GM23248 (cell line): ENCODE measurements around the gene SEPTIN1. TPM values are rescaled to one million over a fixed set of nuclear protein-coding genes. Genes with fewer than 3 reads are reported as not detected.
A peak's percentile ranks its signal among the peaks of the same experiment; 100 is the strongest.

Experiments
- DNase-seq: peaks from one replicate; pipeline ENCODE4 v3.0.0-alpha.2; 2015
- H2AFZ ChIP-seq: fragments of 200-600 bp; sonication (generic); 2 replicates; pipeline ENCODE4 v1.6.1; 2016; ENCODE audit warnings: antibody characterized with exemption
- H3F3A ChIP-seq: fragments of 200-600 bp; sonication (generic); 2 replicates; pipeline ENCODE4 v1.6.1; 2016; ENCODE audit warnings: mild to moderate bottlenecking, antibody characterized with exemption, mixed run types; ENCODE audit not compliant: insufficient read depth
- H3K27ac ChIP-seq: fragments of 200-600 bp; sonication (generic); 2 replicates; pipeline ENCODE4 v1.5.1; 2016; ENCODE audit warnings: mild to moderate bottlenecking
- H3K27me3 ChIP-seq: fragments of 200-600 bp; sonication (generic); replicated peaks from 2 replicates; pipeline ENCODE4 v1.6.1; 2016; ENCODE audit warnings: mild to moderate bottlenecking; ENCODE audit not compliant: insufficient read depth
- H3K36me3 ChIP-seq: fragments of 200-600 bp; sonication (generic); 2 replicates; pipeline ENCODE4 v1.6.1; 2016; ENCODE audit warnings: low read depth, mild to moderate bottlenecking
- H3K4me1 ChIP-seq: fragments of 200-600 bp; sonication (generic); 2 replicates; pipeline ENCODE4 v1.6.1; 2016; ENCODE audit warnings: mild to moderate bottlenecking; ENCODE audit not compliant: insufficient read depth
- H3K4me2 ChIP-seq: fragments of 200-600 bp; sonication (generic); one replicate; pipeline ENCODE4 v1.6.1; 2016; ENCODE audit warnings: mild to moderate bottlenecking; ENCODE audit not compliant: unreplicated experiment
- H3K4me3 ChIP-seq: fragments of 200-600 bp; sonication (generic); 2 replicates; pipeline ENCODE4 v1.5.1; 2016; ENCODE audit warnings: mild to moderate bottlenecking
- H3K79me2 ChIP-seq: fragments of 200-600 bp; sonication (generic); 2 replicates; pipeline ENCODE4 v1.6.1; 2016; ENCODE audit warnings: mild to moderate bottlenecking; ENCODE audit not compliant: insufficient read depth
- H3K9ac ChIP-seq: fragments of 200-600 bp; sonication (generic); 2 replicates; pipeline ENCODE4 v1.6.1; 2016; ENCODE audit warnings: mild to moderate bottlenecking
- H3K9me2 ChIP-seq: fragments of 200-600 bp; sonication (generic); 2 replicates; pipeline ENCODE4 v1.6.1; 2016; ENCODE audit warnings: mixed run types, mild to moderate bottlenecking, moderate library complexity; ENCODE audit not compliant: insufficient read depth
- H3K9me3 ChIP-seq: fragments of 200-600 bp; sonication (generic); one replicate; pipeline ENCODE4 v1.6.1; 2017; ENCODE audit warnings: low read depth
- H4K20me1 ChIP-seq: fragments of 200-600 bp; sonication (generic); 2 replicates; pipeline ENCODE4 v1.6.0; 2016; ENCODE audit not compliant: insufficient read depth
- EZH2 ChIP-seq: fragments of 200-600 bp; sonication (generic); IDR thresholded peaks from 2 replicates; pipeline ENCODE4 v1.6.1; 2018; ENCODE audit warnings: antibody characterized with exemption, mild to moderate bottlenecking; ENCODE audit not compliant: insufficient read depth, poor library complexity, severe bottlenecking
- EZH2phosphoT487 ChIP-seq: fragments of 200-600 bp; sonication (generic); IDR thresholded peaks from 2 replicates; pipeline ENCODE4 v1.6.1; 2018; ENCODE audit warnings: antibody characterized with exemption, moderate library complexity, mild to moderate bottlenecking, low read depth; ENCODE audit not compliant: insufficient read depth
- WGBS, 2 experiments: methylation state at CpG; one replicate each; pipeline ENCODE4 v1.1.6; 2015 to 2017; ENCODE audit warnings: low lambda C conversion rate in 2 of 2, low coverage in 1 of 2; ENCODE audit errors: missing lambda C conversion rate in 2 of 2; 5-methylcytosine and 5-hydroxymethylcytosine counted together
- in situ Hi-C: fragments of 300-500 bp; cut with MboI; formaldehyde crosslinking; loops from 2 replicates; pipeline ENCODE4 v1.15.0; 2020
- polyA plus RNA-seq: library from polyadenylated mRNA; unstranded; fragments of >200 nt; fragmentation: Nextera tagmentation; extraction: Ambion mirVana; gene quantifications from 2 replicates; pipeline ENCODE4 v1.2.1, GENCODE V29; 2016
- total RNA-seq: library from RNA; depleted of rRNA; stranded (reverse); fragments of >200 nt; shearing (Covaris generic); gene quantifications from 2 replicates; pipeline ENCODE4 v1.2.3, GENCODE V29; 2014

SEPTIN1 gene
- total and polyA plus RNA-seq, 2 experiments from 2014 or later, result 1.9 TPM; not detected in 1

GRCh38 chr16:30374538-30374937, 7.8 kb downstream of the SEPTIN1 start, which contains the start of gene MYL11:
MYL11 (plus strand) TSS chr16:30374802; CDS start chr16:30374858, 56 bp downstream.
- DNase-seq, result no peak
- Histone ChIP-seq H3K9me2 (no peaks in the 10 kb centered on the region), H3K4me2 (no peak within 1 kb of the TSS), H3K9ac (no peak within 1 kb of the TSS), H3K79me2 (peaks cover 4% of the 10 kb centered on the region), H3K27ac (no peak within 1 kb of the TSS), H3F3A (0 out of 2 replicates have a peak, but pooled peaks cover 3% of the 10 kb centered on the region), H2AFZ (no peak within 1 kb of the TSS), H3K4me3 (no peak within 1 kb of the TSS), H3K9me3 (no peaks in the 10 kb centered on the region), H3K36me3 (no peaks in the 10 kb centered on the region), H3K4me1 (peaks cover 8% of the 10 kb centered on the region), H4K20me1 (no peaks in the 10 kb centered on the region), H3K27me3 (no peaks in the 10 kb centered on the region)
- WGBS, 2 experiments, result 78 to 87% methylated on average over 6 of the region's 6 CpGs
- no peak for TF ChIP-seq EZH2phosphoT487
- TF ChIP-seq EZH2, result no peak
- in situ Hi-C loops, result no loop called here

DNA sequence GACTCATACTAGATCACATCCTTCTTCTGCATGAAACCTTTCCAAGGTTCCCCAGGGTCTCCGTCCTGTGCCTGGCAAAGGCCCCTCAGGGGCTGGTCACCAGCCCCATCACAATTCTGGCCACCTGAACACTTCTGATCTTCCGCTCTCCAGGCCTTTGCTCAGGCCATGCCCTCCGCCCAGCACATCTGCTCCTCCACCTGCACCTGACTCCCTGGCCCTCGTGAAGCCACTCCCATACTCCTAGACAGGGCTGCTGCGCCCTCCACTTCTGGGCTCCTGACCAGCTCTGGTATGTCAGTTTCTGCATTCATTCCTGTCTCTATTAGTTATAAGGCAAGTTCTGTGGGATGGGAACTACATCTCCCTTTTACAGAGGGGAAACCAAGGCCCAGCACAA, 9.6 kb downstream of the SEPTIN1 start:
- H3K9me3 ChIP-seq, result no peaks in the 10 kb centered on the region
- DNase-seq, result no peak
- H3K4me3 ChIP-seq, result no peak overlapping the region
- 98% methylated on average over 5 of the region's 5 CpGs for WGBS, 2 experiments
- no peaks in the 10 kb centered on the region for H3K9me2 ChIP-seq
- no peaks in the 10 kb centered on the region; the same call in 1 of the 2 replicates for H4K20me1 ChIP-seq
- H3F3A ChIP-seq, result peaks cover 13% of the 10 kb centered on the region; the same call in 1 of the 2 replicates
- peaks cover 14% of the 10 kb centered on the region for H3K4me1 ChIP-seq
- no peak overlapping the region for H3K27ac ChIP-seq
- in situ Hi-C loops, result no loop called here
- H3K9ac ChIP-seq, result no peak overlapping the region
- H3K36me3 ChIP-seq, result no peaks in the 10 kb centered on the region
- H3K4me2 ChIP-seq, result no peak overlapping the region
- H3K27me3 ChIP-seq, result no peaks in the 10 kb centered on the region
- H2AFZ ChIP-seq, result no peak overlapping the region
- H3K79me2 ChIP-seq, result peaks cover 22% of the 10 kb centered on the region
- TF ChIP-seq EZH2phosphoT487, result no peak
- no peak for TF ChIP-seq EZH2

- H3K9me3 ChIP-seq, result no peaks in the 10 kb centered on the region
- peak overlapping the region; percentile 77 for H2AFZ ChIP-seq
- in situ Hi-C loops, result no loop called here
- no peaks in the 10 kb centered on the region for H3K9me2 ChIP-seq
- DNase-seq, result no peak
- H3F3A ChIP-seq, result peaks cover 11% of the 10 kb centered on the region; the same call in 1 of the 2 replicates
- no peak overlapping the region for H3K27ac ChIP-seq
- no peaks in the 10 kb centered on the region for H3K27me3 ChIP-seq
- H3K4me2 ChIP-seq, result no peak overlapping the region
- TF ChIP-seq EZH2phosphoT487 (no peak), EZH2 (no peak)
- H3K4me3 ChIP-seq, result no peak overlapping the region
- H3K9ac ChIP-seq, result no peak overlapping the region
- no peaks in the 10 kb centered on the region; the same call in 1 of the 2 replicates for H4K20me1 ChIP-seq
- 42 to 69% methylated on average over 3 to 6 of the region's 6 CpGs for WGBS, 2 experiments
- H3K4me1 ChIP-seq, result peaks cover 17% of the 10 kb centered on the region
- H3K36me3 ChIP-seq, result no peaks in the 10 kb centered on the region; the same call in 1 of the 2 replicates
- peaks cover 27% of the 10 kb centered on the region for H3K79me2 ChIP-seq
Measured at GRCh38 chr16:30372038-30372712, 10.2 kb downstream of the SEPTIN1 start.

GRCh38 chr16:30371248-30371816, 11.0 kb downstream of the SEPTIN1 start:
- in situ Hi-C loops, result no loop called here
- peaks cover 36% of the 10 kb centered on the region for H3K79me2 ChIP-seq
- TF ChIP-seq EZH2phosphoT487, result no peak
- TF ChIP-seq EZH2, result no peak
- H3K27ac ChIP-seq, result no peak overlapping the region
- H3K27me3 ChIP-seq, result no peaks in the 10 kb centered on the region
- no peaks in the 10 kb centered on the region for H3K9me3 ChIP-seq
- 3 to 8% methylated on average over 11 of the region's 11 CpGs for WGBS, 2 experiments
- H3K9me2 ChIP-seq, result no peaks in the 10 kb centered on the region
- peak overlapping the region; percentile 77 for H2AFZ ChIP-seq
- no peaks in the 10 kb centered on the region; the same call in 1 of the 2 replicates for H4K20me1 ChIP-seq
- H3K4me1 ChIP-seq, result peaks cover 23% of the 10 kb centered on the region
- peak overlapping the region; percentile 73 for H3K4me3 ChIP-seq
- H3K4me2 ChIP-seq, result peak overlapping the region; percentile 94
- no peaks in the 10 kb centered on the region; the same call in 1 of the 2 replicates for H3K36me3 ChIP-seq
- H3F3A ChIP-seq, result peaks cover 10% of the 10 kb centered on the region; the same call in 1 of the 2 replicates
- H3K9ac ChIP-seq, result peak overlapping the region; percentile 61
- no peak for DNase-seq
